CMK (cell line): Measurements from ENCODE around the gene CDK2AP2.
A peak's percentile ranks its signal among the peaks of the same experiment; 100 is the strongest.
"Not testable (repeated sequence)": the region's sequence is repeated elsewhere in the genome, so short reads cannot be mapped to it uniquely, and the experiment has no call there.

Source experiments
- DNase-seq: peaks from one replicate; pipeline ENCODE4 v3.0.0-alpha.2; 2010; ENCODE audit warnings: low read depth

CDK2AP2 gene

DNA sequence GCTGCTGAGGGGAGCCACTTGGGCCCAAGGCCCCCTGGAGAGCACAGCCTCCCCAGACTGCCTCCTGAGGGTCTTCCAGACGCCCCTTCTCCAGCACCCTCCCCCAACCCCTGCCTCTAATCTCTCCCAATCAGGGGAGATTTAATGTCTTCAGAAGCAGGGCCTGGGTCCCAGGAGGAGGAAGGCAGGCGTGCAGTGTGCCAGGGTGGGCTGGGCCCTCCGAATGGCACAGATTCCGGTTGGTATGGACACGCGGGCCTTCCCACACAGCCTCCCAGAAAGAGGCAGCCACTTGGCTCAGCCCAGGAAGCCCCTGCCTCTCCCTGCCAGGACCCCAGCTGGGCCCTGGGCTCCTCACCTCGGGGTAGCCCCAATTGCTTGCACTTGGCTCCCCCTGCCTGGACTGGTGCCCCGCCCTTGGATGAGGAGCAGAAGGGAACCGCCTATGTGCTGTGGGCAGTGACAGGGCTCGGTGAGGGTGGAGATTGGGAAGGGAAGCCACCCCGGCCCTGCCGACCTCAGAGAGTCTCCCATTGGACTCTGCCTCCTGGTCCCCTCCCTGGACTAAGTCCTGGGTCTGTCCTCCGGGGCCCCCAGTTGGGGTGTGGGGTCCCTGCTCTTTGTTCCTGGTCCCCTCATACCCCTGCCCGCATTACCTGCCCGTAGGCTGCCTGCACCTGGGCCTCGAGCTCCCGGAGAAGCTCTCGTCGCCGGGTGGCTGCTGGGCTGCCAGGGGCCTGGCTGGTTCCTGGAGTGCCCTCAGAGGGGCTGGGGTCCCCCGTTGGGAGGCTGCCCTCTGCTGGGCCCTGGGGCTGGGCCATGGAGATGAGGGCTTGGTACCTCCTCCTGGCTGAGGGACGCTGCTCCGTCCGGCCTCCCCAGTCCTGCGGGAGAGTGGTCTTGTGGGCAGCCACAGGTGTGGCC lies 15.9 kb upstream of the CDK2AP2 start:
- DNase-seq = no peak

DNA sequence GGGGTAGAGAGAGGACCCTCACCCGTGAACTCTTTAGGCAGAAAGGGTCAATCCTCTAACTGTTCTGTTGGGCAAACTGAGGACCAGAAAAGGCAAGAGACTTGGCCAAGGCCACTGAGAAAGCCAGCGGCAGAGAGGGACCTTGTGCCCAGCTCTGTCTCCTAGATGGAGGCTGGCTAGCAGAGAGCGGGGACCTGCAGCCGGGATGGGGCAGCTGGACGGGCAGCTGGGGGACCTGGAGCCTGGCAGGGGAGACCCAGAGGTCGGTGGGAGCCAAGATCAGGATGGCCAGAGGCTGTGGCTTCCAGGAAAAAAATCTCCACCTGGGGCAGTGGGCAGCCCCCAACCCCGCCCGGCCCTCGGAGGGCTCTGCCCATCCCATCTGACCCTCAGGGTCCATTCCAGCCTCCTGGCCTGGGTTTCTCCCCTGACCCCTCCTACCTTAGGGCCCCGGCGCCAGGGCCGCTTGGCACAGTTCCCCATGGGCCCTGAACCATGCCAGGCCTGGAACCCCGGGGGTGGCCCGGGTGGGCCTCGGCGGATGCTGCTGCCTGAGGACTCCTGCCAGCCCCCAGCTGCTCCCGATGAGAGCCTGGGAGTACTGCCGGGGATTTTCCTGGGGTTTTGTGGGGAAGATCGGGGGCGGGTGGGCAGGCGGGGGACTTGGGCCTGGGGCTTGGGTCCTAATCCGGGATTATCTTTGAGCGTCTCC lies 15.0 kb upstream of the CDK2AP2 start, which contains the start of gene CABP2:
Gene CABP2, minus strand, starts transcription at position 603 of the 712 bp plus-strand sequence. Its CDS starts 120 bp downstream, at position 483.
- DNase-seq = no peak

DNA sequence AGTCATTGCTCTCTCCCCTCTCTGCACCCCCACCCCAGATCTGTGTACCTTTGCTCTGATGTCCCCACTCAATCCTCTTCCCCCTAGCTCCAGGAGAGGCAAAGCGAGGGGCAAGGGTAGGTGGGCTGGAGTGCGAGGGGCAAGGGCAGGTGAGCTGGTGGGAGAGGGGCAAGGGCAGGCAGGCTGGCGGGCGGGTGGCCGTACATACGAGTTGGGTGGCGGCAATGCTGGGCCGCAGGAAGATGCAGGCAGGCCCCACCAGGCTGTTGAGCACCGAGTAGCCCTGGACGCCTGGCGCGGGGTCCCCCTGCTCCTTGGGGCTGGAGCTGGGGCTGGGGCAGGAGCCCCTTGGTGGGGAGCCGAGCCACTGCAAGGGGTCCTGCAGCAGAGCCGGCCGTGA lies 14.4 kb upstream of the CDK2AP2 start:
- no peak for DNase-seq

DNA sequence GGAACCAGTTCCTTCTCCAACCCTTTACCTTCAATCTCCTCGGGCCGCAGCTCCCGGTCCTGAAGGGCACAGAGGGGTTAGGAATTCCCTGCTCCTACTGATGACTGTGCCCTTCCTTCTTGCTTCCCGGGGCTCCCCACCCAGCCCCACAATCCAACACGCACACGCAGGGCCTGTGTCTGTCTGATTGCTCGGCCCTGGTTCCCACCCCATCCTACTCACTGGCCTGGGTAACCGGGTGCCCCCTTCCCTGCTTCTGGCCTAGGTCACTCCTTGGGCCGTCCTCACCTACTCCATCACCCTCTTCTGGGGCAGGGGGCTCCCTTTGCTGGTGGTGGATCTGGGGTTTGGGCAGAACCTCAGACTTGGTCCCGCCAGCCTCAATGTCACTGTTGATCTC lies 14.0 kb upstream of the CDK2AP2 start:
- no peak for DNase-seq

DNA sequence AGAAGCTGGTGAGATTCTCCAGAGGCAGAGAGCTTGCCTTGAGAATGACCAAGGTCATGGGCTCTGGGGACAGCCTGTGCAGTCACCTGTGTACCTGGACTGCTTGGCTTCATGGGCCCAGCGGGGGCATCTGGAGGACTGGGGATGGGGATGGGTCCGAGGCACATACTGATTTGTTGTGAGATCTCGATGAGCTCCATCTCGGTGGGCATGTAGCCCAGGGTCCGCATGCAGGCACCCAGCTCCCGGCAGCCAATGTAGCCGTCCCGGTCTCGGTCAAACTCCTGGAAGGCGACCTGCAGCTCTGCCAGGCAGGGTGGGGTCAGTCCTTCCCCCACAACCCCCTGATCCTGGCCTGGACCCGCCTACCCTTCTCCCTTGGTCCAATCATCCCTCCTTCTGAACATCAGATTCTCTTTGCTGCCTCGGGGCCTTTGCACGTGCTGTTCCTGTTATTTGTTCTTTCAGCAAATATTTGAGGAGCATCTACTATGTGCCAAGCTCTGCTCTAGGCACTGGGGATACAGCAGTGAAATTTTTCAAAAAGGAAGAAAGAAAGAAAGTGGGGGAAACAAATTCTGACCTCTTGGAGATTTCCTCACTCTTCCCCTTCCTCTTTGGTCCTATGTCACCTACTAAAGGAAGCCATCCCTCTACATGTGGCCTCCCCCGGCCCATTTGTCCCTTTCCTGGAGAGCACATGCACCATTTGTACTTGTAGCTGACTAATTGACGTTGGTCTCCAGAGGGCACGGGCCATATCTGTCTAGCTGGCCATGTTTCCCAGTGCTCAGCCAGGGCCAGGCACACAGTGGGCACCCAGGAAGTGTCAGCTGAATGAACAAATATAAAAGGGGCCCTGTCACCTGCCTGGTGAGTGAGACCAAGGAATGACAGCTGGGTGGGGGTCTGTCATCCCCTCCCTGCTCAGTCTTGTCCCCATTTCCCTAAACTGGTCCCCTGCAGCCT lies 13.2 kb upstream of the CDK2AP2 start:
- no peak for DNase-seq

DNA sequence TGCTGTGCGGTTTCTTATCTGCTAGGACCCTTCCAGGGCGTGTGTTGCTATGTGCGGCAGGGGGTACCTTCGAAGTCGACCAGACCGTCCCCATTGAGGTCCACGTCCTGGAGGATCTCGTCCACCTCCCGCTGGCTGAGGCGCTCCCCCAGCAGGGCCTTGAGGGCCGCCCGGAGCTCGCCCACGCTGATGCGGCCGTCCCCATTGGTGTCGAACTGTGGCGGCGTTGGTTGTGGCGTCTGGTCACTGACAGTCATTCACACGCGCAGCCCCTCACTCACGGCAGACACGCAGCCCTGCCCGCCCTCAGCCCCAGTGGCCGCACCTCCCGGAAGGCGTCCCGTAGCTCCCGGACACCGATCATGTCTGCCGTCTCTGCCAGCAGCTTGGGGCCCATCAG lies 11.8 kb upstream of the CDK2AP2 start:
- DNase-seq = no peak

DNA sequence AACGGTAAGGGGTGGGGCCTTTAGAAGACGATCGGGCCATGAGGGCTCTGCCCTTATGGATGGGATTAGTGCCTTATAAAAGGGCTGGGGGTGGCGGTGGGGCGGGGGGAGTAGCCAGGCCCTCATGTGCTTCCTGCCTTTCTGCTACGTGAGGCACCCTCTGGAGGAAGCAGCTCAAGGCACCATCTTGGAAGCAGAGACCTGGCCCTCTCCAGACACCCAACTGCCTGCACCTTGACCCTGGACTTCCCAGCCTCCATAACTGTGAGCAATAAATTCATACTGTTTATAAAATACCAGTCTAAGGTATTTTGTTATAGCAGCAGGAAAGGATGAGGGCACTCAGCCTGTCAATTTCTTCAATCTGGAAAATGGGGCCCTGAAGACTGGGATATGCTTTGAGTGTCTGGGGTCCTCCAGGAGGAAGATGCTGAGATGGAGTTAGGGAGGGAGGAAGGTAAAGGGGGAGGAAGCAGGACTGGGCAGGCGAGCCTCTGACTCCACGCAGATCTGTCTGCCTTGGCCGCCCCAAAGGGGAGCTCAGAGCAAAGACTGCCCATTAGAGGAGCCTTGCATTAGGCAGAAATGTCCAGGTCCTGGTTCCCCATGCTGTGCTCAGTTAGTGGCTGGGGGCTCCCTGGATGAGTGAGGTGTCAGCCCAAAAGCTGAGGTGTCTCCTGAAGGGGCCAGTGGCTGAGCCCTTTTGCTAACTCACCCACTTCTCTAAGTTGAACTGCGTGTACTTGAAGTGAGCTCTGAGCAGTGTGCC lies 10.0 kb upstream of the CDK2AP2 start:
- DNase-seq = no peak

DNA sequence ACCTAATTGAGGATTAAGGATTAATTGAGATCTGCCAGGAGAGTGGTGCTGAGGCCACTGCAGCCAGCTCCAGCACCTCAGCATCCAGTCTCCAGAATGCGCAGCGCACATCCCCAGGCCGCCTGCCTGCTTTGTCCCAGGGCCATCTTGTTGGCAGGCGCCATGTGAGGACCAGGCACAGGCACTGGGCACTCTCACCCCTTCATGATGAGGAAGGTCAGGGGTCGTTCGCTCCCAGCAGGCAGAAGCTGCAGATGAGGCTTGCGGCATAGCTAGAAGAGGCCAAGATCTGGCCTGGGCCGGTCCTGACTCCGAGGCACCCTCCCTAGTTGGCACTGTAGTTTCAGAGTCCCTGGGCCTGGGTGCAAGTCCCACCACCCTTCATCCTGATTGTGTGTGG lies 8.8 kb upstream of the CDK2AP2 start:
- no peak for DNase-seq

DNA sequence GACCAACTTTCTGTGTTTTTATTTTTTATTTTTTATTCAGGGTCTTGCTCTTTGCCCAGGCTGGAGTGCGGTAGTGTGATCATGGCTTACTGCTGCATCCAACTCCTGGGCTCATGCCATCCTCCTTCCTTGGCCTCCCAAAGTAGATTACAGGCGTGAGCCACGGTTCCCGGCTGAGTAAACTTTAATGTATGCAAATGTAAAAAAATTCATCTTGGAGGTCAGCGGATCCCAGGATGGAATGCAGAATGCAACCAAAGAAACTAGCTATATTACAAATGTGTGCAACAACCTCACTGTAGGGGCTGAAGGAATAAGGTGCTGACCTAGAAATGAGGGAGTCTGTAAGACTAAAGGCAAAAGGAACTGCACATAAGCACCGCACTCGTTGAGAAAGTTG lies 6.2 kb upstream of the CDK2AP2 start:
- no peak for DNase-seq

DNA sequence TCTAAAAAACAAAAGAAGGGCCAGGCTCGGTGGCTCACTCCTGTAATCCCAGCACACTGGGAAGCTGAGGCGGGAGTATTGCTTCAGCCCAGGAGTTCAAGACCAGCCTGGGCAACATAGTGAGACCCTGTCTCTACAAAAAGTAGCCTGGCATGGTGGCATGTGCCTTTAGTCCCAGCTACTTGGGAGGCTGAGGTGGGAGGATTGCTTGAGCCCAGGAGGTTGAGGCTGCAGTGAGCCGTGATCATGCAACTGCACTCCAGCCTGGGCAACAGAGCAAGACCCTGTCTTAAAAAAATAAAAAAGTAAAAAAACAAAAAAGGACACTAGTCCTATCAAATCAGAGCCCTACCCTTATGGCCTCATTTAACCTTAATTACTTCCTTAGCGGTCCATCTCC lies 3.6 kb upstream of the CDK2AP2 start:
- DNase-seq = not testable (repeated sequence)

DNA sequence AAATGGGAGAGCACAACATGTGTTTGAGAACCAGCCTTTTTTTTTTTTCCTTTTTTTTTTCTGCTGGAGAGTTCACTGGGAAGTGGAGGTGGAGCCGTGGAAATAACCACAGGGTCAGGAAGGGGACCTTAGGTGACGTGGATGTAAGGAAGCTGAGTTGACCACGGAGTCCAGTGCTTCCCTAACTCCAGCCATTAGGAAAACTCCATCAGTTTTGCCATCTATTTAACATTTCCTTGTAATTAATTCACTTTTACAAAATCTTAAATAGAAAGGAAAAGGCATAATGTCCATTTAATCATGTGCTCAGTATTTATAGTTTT lies 2.0 kb upstream of the CDK2AP2 start:
- no peak for DNase-seq

DNA sequence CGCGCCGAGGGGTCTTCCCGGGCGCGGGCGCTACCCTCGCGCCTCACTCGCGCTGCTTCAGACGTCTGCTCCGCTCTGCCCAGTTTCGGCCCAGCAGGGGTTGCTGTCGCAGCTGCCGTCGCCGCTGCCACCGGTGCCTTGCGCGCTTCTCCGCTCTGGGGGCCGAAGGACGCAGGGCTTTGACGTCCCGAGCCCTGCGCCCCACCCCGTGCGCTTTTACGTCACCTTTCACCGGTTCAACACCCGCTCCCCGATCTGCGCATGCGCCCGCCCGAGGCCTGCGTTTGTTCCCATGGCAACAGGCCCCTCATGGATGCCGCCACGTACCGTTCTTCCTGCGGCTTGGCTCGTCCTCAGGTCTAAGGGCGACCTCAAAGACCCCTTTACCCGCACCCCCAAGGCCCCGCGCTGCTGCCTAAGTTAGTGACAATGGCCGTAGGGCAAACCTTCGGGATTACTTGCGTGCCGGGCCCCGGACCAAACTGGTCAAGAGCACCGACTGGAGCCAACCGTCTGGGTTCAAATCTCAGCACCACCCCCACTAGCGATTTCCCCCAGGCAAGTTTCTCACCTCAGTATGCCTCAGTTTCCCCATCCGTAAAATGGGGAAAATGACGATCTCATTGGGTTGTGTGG lies 642 bp upstream of the CDK2AP2 start:
- peak; percentile 94 for DNase-seq

DNA sequence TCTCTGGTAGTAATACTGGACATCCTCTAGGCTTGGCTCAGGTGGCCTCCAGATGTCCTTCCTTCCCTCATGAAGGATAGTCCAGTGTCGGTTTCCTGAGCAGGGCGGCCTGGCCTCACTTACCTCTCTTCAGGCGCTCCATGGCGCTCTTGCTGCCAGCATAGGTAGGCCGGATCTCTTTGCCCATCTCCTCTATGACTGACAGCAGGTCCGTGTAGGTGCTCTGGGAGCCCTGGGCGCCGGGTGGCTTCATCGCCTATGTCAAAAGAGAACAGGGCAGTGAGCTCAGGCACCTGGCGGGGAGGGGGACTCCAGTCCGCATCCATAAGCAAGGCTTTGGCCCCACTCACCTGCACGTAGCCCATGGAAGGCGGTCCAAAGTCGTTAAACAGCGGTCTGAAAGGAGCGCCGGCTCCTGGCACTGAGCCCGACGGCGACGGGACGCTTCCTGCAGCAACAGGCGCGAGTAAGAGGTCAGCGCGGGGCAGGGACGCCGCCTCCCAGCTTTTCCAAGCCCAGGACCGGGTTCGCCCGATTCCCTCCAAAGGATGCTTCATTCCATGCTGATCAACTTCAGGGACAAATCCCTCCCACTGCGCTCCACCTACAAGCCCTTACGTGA lies 609 bp downstream of the CDK2AP2 start:
- DNase-seq = no peak

DNA sequence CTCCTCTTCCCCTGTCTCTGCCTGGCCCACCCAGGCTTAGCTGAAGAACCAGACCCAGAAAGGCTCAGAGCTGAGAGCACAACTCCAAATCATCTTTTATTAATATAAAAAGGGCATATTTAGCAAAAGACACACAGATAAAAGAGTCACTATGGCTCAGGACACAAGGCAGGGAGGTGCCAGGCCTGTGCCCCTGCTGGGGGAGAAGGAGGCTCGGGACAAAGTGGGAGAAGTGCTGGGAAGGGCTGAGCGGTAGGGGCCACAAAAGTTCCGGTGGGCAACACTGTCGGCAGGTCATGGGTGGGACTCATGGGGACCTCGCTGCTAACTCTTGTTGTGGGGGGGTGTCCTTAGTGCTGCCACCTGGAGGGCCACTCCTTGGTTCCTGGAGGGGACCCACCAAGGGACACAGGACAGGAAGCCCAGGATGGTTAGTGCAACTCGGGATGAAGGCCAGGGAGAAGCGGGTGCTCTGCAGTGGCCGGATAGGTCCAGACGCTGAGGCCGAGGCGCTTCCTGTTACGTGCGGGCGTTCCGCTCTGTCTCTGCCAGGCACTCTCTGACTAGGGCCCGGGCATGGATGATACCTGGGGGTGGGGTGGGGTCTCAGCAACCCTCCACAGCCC lies 1.4 kb downstream of the CDK2AP2 start:
- no peak for DNase-seq

DNA sequence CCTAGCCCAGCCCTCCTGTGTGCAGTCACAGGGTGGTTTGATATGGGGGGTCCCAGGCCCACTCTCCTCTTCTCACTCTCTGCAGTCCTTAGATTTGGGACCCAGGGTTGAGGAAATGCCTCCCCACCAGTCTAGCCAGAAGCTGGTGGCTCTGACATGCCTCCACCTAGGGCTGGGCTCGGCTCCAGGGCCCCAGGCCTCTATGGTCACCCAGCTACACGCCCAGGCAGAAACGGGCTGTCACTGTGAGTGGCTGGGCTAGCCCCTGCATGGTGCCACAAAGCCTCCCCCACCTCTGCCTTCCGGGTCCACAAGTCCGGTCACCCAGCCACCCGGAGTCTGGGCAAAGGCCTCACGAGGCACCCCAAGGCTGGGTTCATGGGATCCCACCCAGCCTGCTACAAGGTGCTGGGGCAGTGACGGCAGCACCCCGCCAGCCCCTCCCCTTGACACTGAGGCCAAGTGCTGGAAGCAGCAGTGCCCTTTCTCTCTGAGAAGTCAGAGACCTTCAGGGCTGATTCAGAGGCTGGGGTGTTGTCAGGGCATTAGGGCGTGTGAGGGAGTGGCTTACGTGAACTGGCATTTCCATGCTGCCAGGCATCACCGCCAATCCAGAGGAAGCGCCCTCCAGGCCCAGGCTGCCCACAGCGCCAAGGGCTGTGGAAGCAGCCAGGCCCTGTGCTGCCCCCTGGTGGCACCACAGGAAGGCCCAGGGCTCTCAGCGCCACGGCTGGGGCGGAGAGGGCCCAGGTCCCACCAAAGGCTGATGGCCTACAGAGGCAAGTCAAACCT lies 2.2 kb downstream of the CDK2AP2 start:
- DNase-seq = peak; percentile 86

DNA sequence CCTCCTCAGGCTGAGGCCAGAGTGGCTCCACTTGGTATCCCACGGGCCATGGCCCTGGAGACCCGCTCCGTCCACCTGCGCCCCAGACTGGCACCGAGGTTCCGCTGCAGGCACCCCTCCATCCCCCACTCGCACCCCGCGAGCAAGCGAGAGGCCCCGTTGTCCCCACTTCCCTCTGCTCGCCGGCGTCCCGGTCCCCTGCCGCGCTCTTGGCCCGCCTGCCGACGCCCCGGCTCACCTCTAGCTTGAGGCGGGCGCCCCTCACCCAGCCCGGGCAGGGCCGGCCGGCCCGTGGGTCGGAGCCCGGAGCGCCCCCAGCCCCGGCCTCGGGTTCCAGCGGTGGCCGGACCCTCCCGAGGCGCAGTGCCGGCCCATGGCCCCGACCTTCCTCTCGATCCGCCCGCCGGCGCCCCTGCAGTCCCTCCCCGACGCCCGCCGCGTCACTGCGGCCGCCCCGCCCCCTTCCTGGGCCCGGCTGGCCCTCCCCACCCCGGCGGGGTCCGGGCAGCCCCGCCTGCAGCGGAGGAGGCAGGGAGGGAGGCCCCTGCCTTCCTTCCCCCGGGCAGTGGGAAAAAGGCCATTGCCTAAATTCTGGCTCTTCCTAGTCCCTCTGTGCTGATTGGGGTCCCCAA lies 2.9 kb downstream of the CDK2AP2 start, which contains the start of gene PITPNM1:
Gene PITPNM1, minus strand, starts transcription at position 414 of the 632 bp plus-strand sequence. CDS start 1,183 bp downstream, outside the sequence.
- no peak for DNase-seq

DNA sequence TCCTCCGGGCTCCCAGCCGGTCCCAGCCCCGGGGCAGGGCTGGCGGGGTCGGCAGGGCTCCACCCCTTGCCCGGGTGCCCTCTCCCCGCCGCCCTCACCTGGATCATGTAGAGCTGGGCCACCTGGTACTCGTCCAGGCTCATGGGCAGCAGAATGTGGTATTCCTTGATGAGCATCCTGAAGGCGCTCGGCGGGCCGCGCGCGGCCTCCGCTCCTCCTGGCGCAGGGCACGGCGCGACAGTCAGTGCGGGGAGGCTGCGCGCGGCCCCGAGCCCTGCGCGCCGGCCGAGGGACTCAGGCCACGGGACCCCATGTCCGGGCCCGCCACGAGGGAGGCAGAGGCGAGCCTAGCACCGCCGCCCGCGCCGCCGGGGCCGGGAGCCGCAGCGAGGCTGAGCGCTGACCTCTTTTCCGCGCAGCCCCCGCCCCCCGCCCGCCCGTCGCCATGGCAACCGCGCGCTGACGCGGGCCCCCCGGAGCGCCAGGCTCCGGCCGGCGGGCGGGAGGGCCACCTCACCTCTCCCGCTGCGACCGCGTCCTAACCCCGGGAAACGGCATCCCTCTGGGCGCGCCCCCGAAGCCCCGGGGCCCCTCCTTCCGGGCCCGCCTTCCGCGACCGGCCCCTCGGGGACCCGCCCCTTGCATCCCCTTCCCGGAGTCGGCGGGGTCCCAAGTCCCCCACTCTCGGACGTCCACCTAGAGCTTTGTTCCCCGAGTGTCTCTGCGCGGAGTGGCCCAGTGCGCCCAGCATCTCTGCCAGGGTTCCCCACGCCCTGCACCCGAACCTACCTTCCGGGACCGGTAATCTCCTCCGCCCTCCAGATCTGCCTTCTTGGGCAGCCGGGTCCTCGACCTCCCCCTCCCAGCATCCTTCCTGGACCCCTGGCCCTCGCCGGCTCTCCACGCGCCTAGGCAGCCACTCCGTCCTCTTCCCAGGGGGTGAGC lies 3.7 kb downstream of the CDK2AP2 start:
- no peak for DNase-seq
